Measurements from ENCODE around the gene NHLH2.

NHLH2 gene

GRCh38 chr1:115796897-115797296, 44.0 kb downstream of the NHLH2 start:
- no peak for DNase-seq

GRCh38 chr1:115796036-115796435, 44.9 kb downstream of the NHLH2 start:
- DNase-seq = no peak

- DNase-seq = no peak
Measured at GRCh38 chr1:115794976-115795639, 45.8 kb downstream of the NHLH2 start.

GRCh38 chr1:115793162-115793561, 47.8 kb downstream of the NHLH2 start:
- DNase-seq = no peak

- no peak for DNase-seq
Measured at GRCh38 chr1:115791816-115792215, 49.1 kb downstream of the NHLH2 start.

- no peak for DNase-seq
Measured at GRCh38 chr1:115790846-115791245, 50.1 kb downstream of the NHLH2 start.

- DNase-seq = no peak
Measured at GRCh38 chr1:115790356-115790755, 50.6 kb downstream of the NHLH2 start.
